Measurements from ENCODE around the gene MYEF2. TPM values are rescaled to one million over a fixed set of nuclear protein-coding genes. Genes with fewer than 3 reads are reported as not detected.

MYEF2 gene
- total RNA-seq, 1 experiment from 2014 or later, result 4.4 TPM

GRCh38 chr15:48090666-48091065, 87.4 kb downstream of the MYEF2 start:
- H3K27me3 ChIP-seq (replicated peaks), result no peaks in the 10 kb centered on the region
- no peaks in the 10 kb centered on the region for H3K9me3 ChIP-seq (replicated peaks)
- H3K4me3 ChIP-seq, result no peak overlapping the region
- no peak for DNase-seq (ENCODE audit: low read depth in 1 of 2, low spot score in 2 of 2)
- no peaks in the 10 kb centered on the region for H3K4me1 ChIP-seq (replicated peaks)
- no peak overlapping the region for H3K27ac ChIP-seq
- H3K36me3 ChIP-seq, result no peaks in the 10 kb centered on the region

GRCh38 chr15:48090115-48090514, 88.0 kb downstream of the MYEF2 start:
- H3K27me3 ChIP-seq (replicated peaks), result no peaks in the 10 kb centered on the region
- no peak for DNase-seq (ENCODE audit: low read depth in 1 of 2, low spot score in 2 of 2)
- H3K4me3 ChIP-seq, result no peak overlapping the region
- H3K9me3 ChIP-seq (replicated peaks), result no peaks in the 10 kb centered on the region
- no peaks in the 10 kb centered on the region for H3K4me1 ChIP-seq (replicated peaks)
- no peaks in the 10 kb centered on the region for H3K36me3 ChIP-seq
- H3K27ac ChIP-seq, result no peak overlapping the region

- no peak for DNase-seq (ENCODE audit: low read depth in 1 of 2, low spot score in 2 of 2)
- no peaks in the 10 kb centered on the region for H3K27me3 ChIP-seq (replicated peaks)
- no peaks in the 10 kb centered on the region for H3K4me1 ChIP-seq (replicated peaks)
- H3K9me3 ChIP-seq (replicated peaks), result no peaks in the 10 kb centered on the region
- H3K27ac ChIP-seq, result no peak overlapping the region
- no peak overlapping the region for H3K4me3 ChIP-seq
- no peaks in the 10 kb centered on the region for H3K36me3 ChIP-seq
Measured at GRCh38 chr15:48089702-48090101, 88.4 kb downstream of the MYEF2 start.

- H3K36me3 ChIP-seq, result no peaks in the 10 kb centered on the region
Measured at GRCh38 chr15:48087844-48088243, 90.3 kb downstream of the MYEF2 start.

GRCh38 chr15:48086576-48086975, 91.5 kb downstream of the MYEF2 start:
- no peaks in the 10 kb centered on the region for H3K27me3 ChIP-seq (replicated peaks)
- no peak for DNase-seq (ENCODE audit: low read depth in 1 of 2, low spot score in 2 of 2)
- no peaks in the 10 kb centered on the region for H3K9me3 ChIP-seq (replicated peaks)
- H3K27ac ChIP-seq, result no peak overlapping the region
- H3K36me3 ChIP-seq, result no peaks in the 10 kb centered on the region
- H3K4me1 ChIP-seq (replicated peaks), result no peaks in the 10 kb centered on the region
- H3K4me3 ChIP-seq, result no peak overlapping the region

More at GRCh38 chr15:48087844-48088243, 90.3 kb downstream of the MYEF2 start:
- Histone ChIP-seq H3K4me3 (no peak overlapping the region), H3K27ac (no peak overlapping the region), H3K27me3 (replicated peaks) (no peaks in the 10 kb centered on the region), H3K4me1 (replicated peaks) (no peaks in the 10 kb centered on the region), H3K9me3 (replicated peaks) (no peaks in the 10 kb centered on the region)
- DNase-seq (ENCODE audit: low read depth in 1 of 2, low spot score in 2 of 2), result no peak

- DNase-seq (ENCODE audit: low read depth in 1 of 2, low spot score in 2 of 2), result no peak
- no peak overlapping the region for H3K27ac ChIP-seq
- no peak overlapping the region for H3K4me3 ChIP-seq
- no peaks in the 10 kb centered on the region for H3K4me1 ChIP-seq (replicated peaks)
- H3K27me3 ChIP-seq (replicated peaks), result no peaks in the 10 kb centered on the region
- no peaks in the 10 kb centered on the region for H3K36me3 ChIP-seq
- no peaks in the 10 kb centered on the region for H3K9me3 ChIP-seq (replicated peaks)
Measured at GRCh38 chr15:48086133-48086532, 92.0 kb downstream of the MYEF2 start.

GRCh38 chr15:48085591-48085930, 92.5 kb downstream of the MYEF2 start:
- H3K27ac ChIP-seq, result no peak overlapping the region
- H3K36me3 ChIP-seq, result no peaks in the 10 kb centered on the region
- no peaks in the 10 kb centered on the region for H3K9me3 ChIP-seq (replicated peaks)
- no peaks in the 10 kb centered on the region for H3K4me1 ChIP-seq (replicated peaks)
- H3K27me3 ChIP-seq (replicated peaks), result no peaks in the 10 kb centered on the region
- no peak for DNase-seq (ENCODE audit: low read depth in 1 of 2, low spot score in 2 of 2)
- H3K4me3 ChIP-seq, result no peak overlapping the region

GRCh38 chr15:48084759-48085590, 93.1 kb downstream of the MYEF2 start:
- Histone ChIP-seq H3K27me3 (replicated peaks) (no peaks in the 10 kb centered on the region), H3K4me1 (replicated peaks) (no peaks in the 10 kb centered on the region), H3K4me3 (no peak overlapping the region), H3K9me3 (replicated peaks) (no peaks in the 10 kb centered on the region), H3K36me3 (no peaks in the 10 kb centered on the region), H3K27ac (no peak overlapping the region)
- DNase-seq (ENCODE audit: low read depth in 1 of 2, low spot score in 2 of 2), result no peak

Other genes with a start within 250 kb of the MYEF2 start
- gene SLC24A5, start 57.3 kb downstream of the MYEF2 start, total RNA-seq (2014; rRNA removed; shearing (Covaris generic)), result not detected in 2 replicates
- not detected in 2 replicates for gene CTXN2, start 13.4 kb upstream of the MYEF2 start, total RNA-seq (2014; rRNA removed; shearing (Covaris generic))
- not detected in 2 replicates for gene SLC12A1, start 28.0 kb upstream of the MYEF2 start, total RNA-seq (2014; rRNA removed; shearing (Covaris generic))
- 114 and 178 TPM in 2 replicates for gene DUT, start 153.1 kb upstream of the MYEF2 start, total RNA-seq (2014; rRNA removed; shearing (Covaris generic))

Measured in SJSA1 (cell line).